GM10847 (cell line): Measurements from ENCODE around the gene ACVRL1.

Source experiments
- POLR2A ChIP-seq: IDR thresholded peaks from 2 replicates; pipeline ENCODE4 v1.6.1; 2011; ENCODE audit not compliant: insufficient read length; ENCODE audit errors: extremely low read depth

ACVRL1 gene

GRCh38 chr12:51904951-51905470 is 2.3 kb upstream of the ACVRL1 start:
- TF ChIP-seq POLR2A = no peak

GRCh38 chr12:51905471-51906429 is 1.6 kb upstream of the ACVRL1 start:
- TF ChIP-seq POLR2A = no peak

- no peak for TF ChIP-seq POLR2A
These were observed 748 bp upstream of the ACVRL1 start for GRCh38 chr12:51906430-51907082.

GRCh38 chr12:51907856-51908425 is 637 bp downstream of the ACVRL1 start:
- TF ChIP-seq POLR2A = no peak

GRCh38 chr12:51908876-51909592 is 1.7 kb downstream of the ACVRL1 start:
- no peak for TF ChIP-seq POLR2A

- TF ChIP-seq POLR2A = no peak
These were observed 2.9 kb downstream of the ACVRL1 start for GRCh38 chr12:51910168-51910567.

GRCh38 chr12:51910691-51911090 is 3.4 kb downstream of the ACVRL1 start:
- no peak for TF ChIP-seq POLR2A

- TF ChIP-seq POLR2A = no peak
These were observed 4.0 kb downstream of the ACVRL1 start for GRCh38 chr12:51911307-51911706.

- no peak for TF ChIP-seq POLR2A
These were observed 4.7 kb downstream of the ACVRL1 start for GRCh38 chr12:51911788-51912711.

- no peak for TF ChIP-seq POLR2A
These were observed 6.0 kb downstream of the ACVRL1 start for GRCh38 chr12:51913071-51914033.

- no peak for TF ChIP-seq POLR2A
These were observed 7.0 kb downstream of the ACVRL1 start for GRCh38 chr12:51914034-51914923.
